CD14-positive monocyte (primary cell): ENCODE data around the gene ANP32B. TPM values are rescaled to one million over a fixed set of nuclear protein-coding genes. Genes with fewer than 3 reads are reported as not detected.
A peak's percentile ranks its signal among the peaks of the same experiment; 100 is the strongest.

Experiments used
- DNase-seq, 3 donors: peaks; one replicate each; pipeline ENCODE4 v3.0.0-alpha.2; 2011 to 2022
- H2AFZ ChIP-seq: 2 replicates; pipeline ENCODE4 v1.6.0; 2012; ENCODE audit warnings: mild to moderate bottlenecking, low read depth, low read length, inconsistent platforms; ENCODE audit not compliant: insufficient read depth, poor library complexity, severe bottlenecking
- H3K27ac ChIP-seq, 2 donors: 1 replicate in 1 of 2; 2 replicates in 1 of 2; pipeline ENCODE4 v1.5.1; 2012 to 2013; ENCODE audit warnings: low read length in 2 of 2, control low read depth in 1 of 2, inconsistent platforms in 1 of 2, low read depth in 1 of 2, mild to moderate bottlenecking in 1 of 2
- H3K27me3 ChIP-seq, 2 donors: one replicate each; pipeline versions ENCODE4 v1.6.0 to v1.6.1; 2011 to 2013; ENCODE audit warnings: low read length in 2 of 2; ENCODE audit not compliant: control insufficient read depth in 2 of 2, insufficient read depth in 2 of 2
- H3K36me3 ChIP-seq, 2 donors: replicated peaks in 1 of 2; 1 replicate in 1 of 2; 2 replicates in 1 of 2; pipeline versions ENCODE4 v1.5.1 to v1.6.1; 2012 to 2013; ENCODE audit warnings: low read length in 2 of 2, control low read depth in 1 of 2, inconsistent platforms in 1 of 2, mild to moderate bottlenecking in 1 of 2; ENCODE audit not compliant: insufficient read depth in 2 of 2, control insufficient read depth in 1 of 2
- H3K4me1 ChIP-seq, 2 donors: 1 replicate in 1 of 2; 2 replicates in 1 of 2; pipeline versions ENCODE4 v1.5.1 to v1.6.1; 2012 to 2013; ENCODE audit warnings: low read length in 2 of 2, control low read depth in 1 of 2, inconsistent platforms in 1 of 2, mild to moderate bottlenecking in 1 of 2, moderate library complexity in 1 of 2; ENCODE audit not compliant: insufficient read depth in 2 of 2, control insufficient read depth in 1 of 2
- H3K4me2 ChIP-seq: replicated peaks from 2 replicates; pipeline ENCODE3; 2012; ENCODE audit warnings: low read length, moderate library complexity, mild to moderate bottlenecking; ENCODE audit not compliant: poor library complexity, severe bottlenecking; ENCODE audit errors: extremely low read depth
- H3K4me3 ChIP-seq, 3 experiments: fragments of 200-600 bp in 1 of 3; sonication (generic) in 1 of 3; replicated peaks in 1 of 3; 1 replicate in 2 of 3; 2 replicates in 1 of 3; pipeline ENCODE4 v1.5.1; 2011 to 2013; ENCODE audit warnings: low read length in 3 of 3, mild to moderate bottlenecking in 3 of 3, control low read depth in 2 of 3, low read depth in 2 of 3, inconsistent platforms in 1 of 3, moderate library complexity in 1 of 3
- H3K79me2 ChIP-seq: 2 replicates; pipeline ENCODE4 v1.6.0; 2012; ENCODE audit warnings: mild to moderate bottlenecking, control low read depth, inconsistent platforms, low read length, moderate library complexity; ENCODE audit not compliant: insufficient read depth
- H3K9ac ChIP-seq: 2 replicates; pipeline ENCODE4 v1.6.0; 2017; ENCODE audit warnings: low read length, mild to moderate bottlenecking; ENCODE audit not compliant: insufficient read depth, poor library complexity, severe bottlenecking
- H3K9me3 ChIP-seq, 2 donors: replicated peaks in 1 of 2; 1 replicate in 1 of 2; 2 replicates in 1 of 2; pipeline versions ENCODE4 v1.5.1 to v1.6.1; 2012 to 2013; ENCODE audit warnings: low read length in 2 of 2, control low read depth in 1 of 2; ENCODE audit not compliant: control insufficient read depth in 1 of 2, insufficient read depth in 1 of 2
- H4K20me1 ChIP-seq: 2 replicates; pipeline ENCODE4 v1.6.0; 2012; ENCODE audit warnings: mild to moderate bottlenecking, low read length, control low read depth, moderate library complexity; ENCODE audit not compliant: insufficient read depth
- H3K27ac Mint-ChIP-seq, 7 donors: one replicate each; pipeline ENCODE4 v1.8.0; 2020; ENCODE audit warnings: mild to moderate bottlenecking in 7 of 7, mixed read lengths in 7 of 7, moderate library complexity in 6 of 7, inconsistent platforms in 2 of 7
- H3K27me3 Mint-ChIP-seq, 3 donors: one replicate each; pipeline ENCODE4 v1.8.0; 2021 to 2022; ENCODE audit warnings: low read depth in 3 of 3, mild to moderate bottlenecking in 3 of 3, mixed read lengths in 3 of 3, moderate library complexity in 3 of 3, inconsistent platforms in 1 of 3
- H3K36me3 Mint-ChIP-seq, 2 donors: one replicate each; pipeline ENCODE4 v1.8.0; 2020; ENCODE audit warnings: mixed read lengths in 2 of 2, inconsistent platforms in 1 of 2, mild to moderate bottlenecking in 1 of 2
- H3K4me1 Mint-ChIP-seq: one replicate; pipeline ENCODE4 v1.8.0; 2020; ENCODE audit warnings: mild to moderate bottlenecking, mixed read lengths
- H3K4me3 Mint-ChIP-seq, 2 donors: one replicate each; pipeline ENCODE4 v1.8.0; 2020; ENCODE audit warnings: mild to moderate bottlenecking in 2 of 2, mixed read lengths in 2 of 2, moderate library complexity in 1 of 2
- H3K9me3 Mint-ChIP-seq, 7 donors: one replicate each; pipeline ENCODE4 v1.8.0; 2020 to 2022; ENCODE audit warnings: mixed read lengths in 7 of 7, mild to moderate bottlenecking in 6 of 7, moderate library complexity in 6 of 7, inconsistent platforms in 2 of 7
- CTCF ChIP-seq: fragments of 200-600 bp; IDR thresholded peaks from one replicate; pipeline ENCODE4 v1.8.0; 2022; ENCODE audit warnings: antibody characterized with exemption, mild to moderate bottlenecking
- WGBS: methylation state at CpG from one replicate; pipeline ENCODE4 v1.1.5; 2013; ENCODE audit warnings: missing lambda C conversion rate; ENCODE audit not compliant: insufficient coverage; 5-methylcytosine and 5-hydroxymethylcytosine counted together
- intact Hi-C, 2 donors: fragments of 100-400 bp; cut with micrococcal nuclease; formaldehyde crosslinking; loops; one replicate each; pipeline versions ENCODE4 v1.15.0 to v1.15.1; 2023
- polyA plus RNA-seq, 3 donors: library from polyadenylated mRNA; depleted of rRNA in 1 of 3; unstranded in 2 of 3; stranded (reverse) in 1 of 3; fragments of 300-500 nt in 2 of 3; fragments of >200 nt in 1 of 3; fragmentation: Illumina TruSeq in 2 of 3; gene quantifications; 1 replicate in 2 of 3; 2 replicates in 1 of 3; pipeline ENCODE4 v1.2.3, GENCODE V29; 2012 to 2021

The ANP32B gene
- polyA plus RNA-seq, 3 donors, result 29.7 to 40.7 (median 30.8) TPM

- Histone ChIP-seq H3K4me2 (no peak overlapping the region), H3K27me3 (no peaks in the 10 kb centered on the region), H3K4me1 (peaks cover 27 to 44% of the 10 kb centered on the region in 2 donors), H2AFZ (no peak overlapping the region), H3K36me3 (no peaks in the 10 kb centered on the region), H3K27ac (no peak overlapping the region), H3K9me3 (peaks cover 0 to 6% of the 10 kb centered on the region in 2 donors), H3K79me2 (peaks cover 35% of the 10 kb centered on the region), H3K4me3 (no peak overlapping the region), H3K9ac (no peak overlapping the region), H4K20me1 (no peaks in the 10 kb centered on the region)
- DNase-seq, result peak in 2 of 3 donors; percentile 32 to 45
- Mint-ChIP-seq H3K4me3 (no peak overlapping the region), H3K27me3 (peaks cover 1 to 6% (median 2%) of the 10 kb centered on the region in 3 donors), H3K4me1 (peaks cover 39% of the 10 kb centered on the region), H3K27ac (no peak overlapping the region), H3K36me3 (peaks cover 0 to 4% of the 10 kb centered on the region in 2 donors), H3K9me3 (peaks cover 0 to 8% (median 5%) of the 10 kb centered on the region in 7 donors)
- intact Hi-C loops, result no loop called here
- WGBS, result 38% methylated on average over 2 of the region's 5 CpGs
- TF ChIP-seq CTCF, result no peak
These were observed 60.8 kb downstream of the ANP32B start for GRCh38 chr9:98043915-98044314.

- Histone ChIP-seq H3K36me3 (no peaks in the 10 kb centered on the region), H3K4me1 (peaks cover 27 to 44% of the 10 kb centered on the region in 2 donors), H3K4me2 (peak overlapping the region; percentile 58), H2AFZ (peak overlapping the region; percentile 79), H3K27ac (peak overlapping the region; percentile 33 to 85), H3K4me3 (peak overlapping the region in 2 of 3 experiments; percentile 40 to 67), H3K9me3 (peaks cover 0 to 6% of the 10 kb centered on the region in 2 donors), H3K79me2 (peaks cover 50% of the 10 kb centered on the region), H3K27me3 (no peaks in the 10 kb centered on the region), H4K20me1 (no peaks in the 10 kb centered on the region), H3K9ac (peak overlapping the region; percentile 34)
- peak; percentile 81 to 91 (median 90) for DNase-seq
- H3K4me1 Mint-ChIP-seq, result peaks cover 43% of the 10 kb centered on the region
- H3K36me3 Mint-ChIP-seq, result peaks cover 0 to 4% of the 10 kb centered on the region in 2 donors
- peaks cover 0 to 8% (median 5%) of the 10 kb centered on the region in 7 donors for H3K9me3 Mint-ChIP-seq
- TF ChIP-seq CTCF, result peak; percentile 27
- peak overlapping the region; percentile 90 to 93 (median 92) for H3K27ac Mint-ChIP-seq
- peak overlapping the region; percentile 64 to 82 for H3K4me3 Mint-ChIP-seq
- intact Hi-C loops, result no loop called here
- peaks cover 0 to 1% (median under 1%) of the 10 kb centered on the region in 3 donors for H3K27me3 Mint-ChIP-seq
- WGBS, result 38% methylated on average over 5 of the region's 6 CpGs
These were observed 62.4 kb downstream of the ANP32B start for GRCh38 chr9:98045234-98046179.
